GM21526 (cell line): Measurements from ENCODE around the gene CFAP46.
"Not testable (repeated sequence)": the region's sequence is repeated elsewhere in the genome, so short reads cannot be mapped to it uniquely, and the experiment has no call there.

Experiments used
- ATAC-seq: cut with Tn5 transposase; IDR thresholded peaks from one replicate; pipeline ENCODE4 v1.9.1; 2021; ENCODE audit warnings: moderate library complexity; ENCODE audit not compliant: unreplicated experiment, low FRiP score

The CFAP46 gene

DNA sequence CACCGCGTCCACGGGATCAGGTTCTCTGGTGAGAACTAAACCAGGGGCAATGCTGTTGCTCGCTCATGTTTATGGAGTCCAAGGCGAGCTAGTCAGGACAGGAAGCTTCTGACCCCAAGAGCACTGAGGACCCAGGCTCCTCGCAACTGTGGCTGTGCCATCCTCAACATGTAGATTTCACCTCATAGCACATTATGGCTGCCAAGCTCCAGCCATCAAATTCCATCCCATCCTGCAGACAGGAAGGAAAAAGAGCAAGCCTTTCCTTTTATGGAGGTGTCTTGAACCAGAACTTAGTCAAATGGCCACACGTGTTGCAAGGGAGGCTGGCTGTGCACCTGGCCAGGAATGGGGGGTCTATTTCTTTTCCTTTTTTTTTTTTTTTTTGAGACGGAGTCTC is 140.3 kb downstream of the CFAP46 start:
- ATAC-seq, result no peak

DNA sequence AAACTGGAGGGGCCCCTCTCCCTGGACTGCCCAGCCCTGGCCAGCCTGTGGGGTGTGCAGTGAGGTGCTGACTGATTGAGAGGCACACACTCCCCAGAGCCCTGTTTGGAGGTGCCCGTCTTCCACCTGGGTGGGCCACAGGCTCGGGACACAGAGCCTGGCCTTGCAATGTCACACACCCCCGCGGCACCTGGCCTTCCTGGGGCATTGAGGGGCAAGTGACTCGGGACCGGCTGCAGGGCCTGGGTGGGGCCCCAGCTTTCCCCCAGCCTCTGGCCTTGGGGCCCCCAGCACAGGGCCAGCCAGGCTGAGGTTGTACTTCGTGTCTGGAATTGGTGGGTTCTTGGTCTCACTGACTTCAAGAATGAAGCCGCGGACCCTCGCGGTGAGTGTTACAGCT is 142.5 kb downstream of the CFAP46 start:
- no peak for ATAC-seq

DNA sequence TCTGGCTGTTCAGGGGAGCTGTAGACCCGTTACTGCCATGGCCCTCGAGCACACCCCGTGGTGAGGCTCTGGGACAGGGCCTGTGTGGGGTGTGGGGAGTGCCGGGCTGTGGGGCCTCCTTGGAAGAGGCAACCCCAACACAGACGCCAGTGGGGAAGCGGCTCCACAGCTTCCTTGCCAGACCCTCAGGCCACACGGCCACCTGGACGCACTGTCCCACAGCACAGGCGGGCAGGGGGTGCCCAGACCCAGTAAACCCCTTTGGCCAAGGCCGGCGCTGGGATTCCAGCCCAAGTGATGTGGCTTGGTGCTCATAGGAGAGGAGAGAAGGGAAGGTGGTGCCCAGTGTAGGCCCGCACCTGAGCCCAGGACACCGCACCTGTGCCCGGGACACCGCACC is 143.5 kb downstream of the CFAP46 start:
- ATAC-seq, result no peak

DNA sequence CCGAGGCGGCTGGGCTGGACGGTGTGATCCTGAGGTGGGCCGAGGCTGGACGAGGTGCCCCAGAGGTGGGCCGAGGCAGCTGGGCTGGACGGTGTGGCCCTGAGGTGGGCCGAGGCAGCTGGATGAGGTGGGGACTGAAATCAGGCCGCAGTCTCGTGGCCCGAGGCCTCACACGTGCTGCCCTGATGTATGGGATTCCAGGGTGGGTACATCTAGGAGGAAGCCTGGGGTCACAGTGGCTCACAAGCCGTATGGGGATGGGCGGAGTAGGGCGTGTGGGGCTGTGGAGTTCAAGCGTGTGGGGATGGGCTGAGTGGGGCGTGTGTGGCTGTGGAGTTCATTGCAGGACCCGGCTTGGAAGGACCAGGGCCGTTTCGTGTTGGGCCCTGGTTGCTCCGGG is 144.0 kb downstream of the CFAP46 start:
- ATAC-seq, result no peak

DNA sequence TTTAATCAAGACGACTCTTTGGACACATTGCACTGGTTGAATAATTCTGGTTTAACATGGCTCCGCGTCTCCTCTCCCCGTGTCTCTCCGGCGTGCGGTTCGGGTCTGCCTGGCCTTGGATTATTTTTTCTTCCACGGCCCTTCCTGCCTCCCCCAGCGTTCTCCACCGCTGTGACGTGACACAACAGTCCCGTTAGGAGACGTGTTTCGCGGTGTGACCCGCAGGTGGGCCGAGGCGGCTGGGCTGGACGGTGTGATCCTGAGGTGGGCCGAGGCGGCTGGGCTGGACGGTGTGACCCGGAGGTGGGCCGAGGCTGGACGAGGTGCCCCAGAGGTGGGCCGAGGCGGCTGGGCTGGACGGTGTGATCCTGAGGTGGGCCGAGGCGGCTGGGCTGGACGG is 144.4 kb downstream of the CFAP46 start:
- not testable (repeated sequence) for ATAC-seq

DNA sequence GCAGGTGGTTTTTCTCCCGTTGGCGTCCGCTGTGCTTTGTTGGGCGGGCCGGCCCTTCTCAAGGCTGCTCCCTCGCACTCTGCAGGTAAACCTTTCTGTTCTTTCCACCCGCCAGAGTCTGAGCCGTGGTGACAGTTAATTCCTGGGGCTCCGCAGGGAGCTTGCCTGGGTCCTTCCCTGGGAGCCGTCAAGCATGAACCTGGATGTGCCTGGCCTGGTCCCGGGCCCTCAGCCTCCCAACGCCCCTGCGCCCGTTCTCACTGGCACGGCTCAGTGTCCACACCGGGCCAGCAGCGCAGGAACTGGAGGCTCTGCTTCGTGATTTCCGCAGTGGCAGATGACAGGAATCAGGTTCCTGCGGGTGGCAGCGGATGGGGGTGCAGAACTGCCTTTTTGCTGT is 145.5 kb downstream of the CFAP46 start:
- no peak for ATAC-seq

DNA sequence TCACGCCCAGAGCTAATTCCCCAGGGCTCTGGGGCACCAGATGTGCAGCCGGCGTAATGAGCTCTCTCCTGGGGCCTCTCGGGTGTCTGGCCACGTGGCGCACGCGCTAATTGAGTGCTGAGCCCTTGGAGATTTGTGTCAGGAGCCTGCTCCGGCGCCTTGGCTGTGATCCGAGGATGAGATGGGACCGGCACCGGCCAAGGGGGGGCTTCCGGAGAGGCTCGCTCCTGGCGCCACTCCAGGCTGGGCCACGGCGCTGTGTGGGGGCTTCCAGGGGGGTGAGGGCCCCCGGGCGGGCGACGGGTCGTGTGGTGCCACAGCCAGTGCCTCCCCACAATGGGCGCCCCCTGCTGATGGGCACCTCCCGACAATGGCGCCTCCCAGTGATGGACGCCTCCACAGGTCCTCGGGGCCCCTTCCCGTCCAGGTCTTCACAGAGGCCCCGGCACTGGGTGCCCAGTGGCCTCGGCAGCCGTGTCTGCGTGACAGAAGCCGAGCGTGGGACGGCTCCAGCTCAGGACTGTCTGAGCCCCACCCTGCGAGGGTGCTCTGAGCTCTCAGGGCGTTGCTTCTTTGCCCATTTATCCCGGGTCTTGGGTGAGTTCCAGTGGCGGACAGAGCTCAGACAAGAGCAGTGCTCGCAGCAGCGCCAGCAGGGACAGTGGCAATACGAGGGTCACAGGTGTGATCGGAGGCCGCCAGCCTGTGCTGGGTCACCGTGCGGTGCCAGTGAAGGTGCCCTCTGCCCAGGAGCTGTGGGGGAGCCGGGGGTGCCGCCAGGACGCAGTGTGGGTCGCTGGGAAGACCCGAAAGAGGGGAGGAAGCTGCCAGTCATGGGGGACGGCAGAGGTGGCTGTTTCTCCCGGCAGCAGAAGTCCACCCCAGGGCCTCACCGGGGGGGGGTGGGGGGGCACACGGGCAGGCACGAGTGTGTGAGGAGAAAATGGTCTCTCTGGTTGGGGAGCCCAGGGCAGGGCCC is 148.2 kb downstream of the CFAP46 start:
- no peak for ATAC-seq

DNA sequence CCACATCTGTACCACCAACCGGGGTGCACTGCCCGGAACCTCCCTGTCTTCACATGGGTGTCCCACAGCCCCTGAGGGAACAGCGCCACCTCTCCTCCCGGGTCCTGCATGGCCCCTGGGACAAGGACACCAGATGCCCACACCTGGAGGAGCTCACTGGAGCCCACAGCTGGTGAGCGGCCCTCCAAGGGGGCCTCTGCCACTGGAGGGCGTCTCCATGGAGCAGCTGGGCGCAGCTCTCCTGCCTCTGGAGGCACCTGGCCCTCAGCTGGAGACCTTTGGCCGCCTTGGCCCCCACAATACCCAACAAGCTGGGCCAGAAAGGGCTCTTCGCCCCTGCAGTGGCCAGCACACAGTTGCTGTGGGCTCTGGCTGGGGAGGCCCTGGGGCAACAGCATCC is 149.2 kb downstream of the CFAP46 start:
- no peak for ATAC-seq

DNA sequence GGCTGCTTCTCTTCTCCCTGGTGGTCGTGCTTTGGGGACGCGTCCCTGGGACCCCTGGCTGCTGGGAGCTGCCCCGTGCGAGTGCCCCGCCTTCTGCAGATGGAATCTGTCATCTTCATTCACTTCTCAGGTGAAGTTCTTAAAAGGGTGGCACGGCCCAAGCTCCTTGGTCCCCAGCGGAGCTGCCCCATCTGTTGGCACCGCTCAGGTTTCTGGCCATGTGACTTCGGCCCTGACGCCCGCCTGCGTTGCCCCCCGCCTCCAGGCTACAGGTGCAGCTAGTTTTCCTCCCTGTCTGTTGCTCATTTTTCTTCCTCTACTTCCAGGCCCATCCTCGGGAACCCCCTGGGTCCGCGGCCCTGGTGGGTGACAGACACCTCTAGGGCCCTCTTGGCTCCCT is 149.6 kb downstream of the CFAP46 start:
- ATAC-seq, result no peak

DNA sequence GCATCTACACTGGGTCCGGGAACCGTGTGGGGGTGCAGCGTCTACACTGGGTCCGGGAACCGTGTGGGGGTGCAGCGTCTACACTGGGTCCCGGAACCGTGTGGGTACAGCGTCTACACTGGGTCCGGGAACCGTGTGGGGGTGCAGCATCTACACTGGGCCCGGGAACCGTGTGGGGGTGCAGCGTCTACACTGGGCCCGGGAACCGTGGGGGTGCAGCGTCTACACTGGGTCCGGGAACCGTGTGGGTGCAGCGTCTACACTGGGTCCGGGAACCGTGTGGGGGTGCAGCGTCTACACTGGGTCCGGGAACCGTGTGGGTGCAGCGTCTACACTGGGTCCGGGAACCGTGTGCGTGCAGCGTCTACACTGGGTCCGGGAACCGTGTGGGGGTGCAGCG is 150.3 kb downstream of the CFAP46 start:
- ATAC-seq, result not testable (repeated sequence)

DNA sequence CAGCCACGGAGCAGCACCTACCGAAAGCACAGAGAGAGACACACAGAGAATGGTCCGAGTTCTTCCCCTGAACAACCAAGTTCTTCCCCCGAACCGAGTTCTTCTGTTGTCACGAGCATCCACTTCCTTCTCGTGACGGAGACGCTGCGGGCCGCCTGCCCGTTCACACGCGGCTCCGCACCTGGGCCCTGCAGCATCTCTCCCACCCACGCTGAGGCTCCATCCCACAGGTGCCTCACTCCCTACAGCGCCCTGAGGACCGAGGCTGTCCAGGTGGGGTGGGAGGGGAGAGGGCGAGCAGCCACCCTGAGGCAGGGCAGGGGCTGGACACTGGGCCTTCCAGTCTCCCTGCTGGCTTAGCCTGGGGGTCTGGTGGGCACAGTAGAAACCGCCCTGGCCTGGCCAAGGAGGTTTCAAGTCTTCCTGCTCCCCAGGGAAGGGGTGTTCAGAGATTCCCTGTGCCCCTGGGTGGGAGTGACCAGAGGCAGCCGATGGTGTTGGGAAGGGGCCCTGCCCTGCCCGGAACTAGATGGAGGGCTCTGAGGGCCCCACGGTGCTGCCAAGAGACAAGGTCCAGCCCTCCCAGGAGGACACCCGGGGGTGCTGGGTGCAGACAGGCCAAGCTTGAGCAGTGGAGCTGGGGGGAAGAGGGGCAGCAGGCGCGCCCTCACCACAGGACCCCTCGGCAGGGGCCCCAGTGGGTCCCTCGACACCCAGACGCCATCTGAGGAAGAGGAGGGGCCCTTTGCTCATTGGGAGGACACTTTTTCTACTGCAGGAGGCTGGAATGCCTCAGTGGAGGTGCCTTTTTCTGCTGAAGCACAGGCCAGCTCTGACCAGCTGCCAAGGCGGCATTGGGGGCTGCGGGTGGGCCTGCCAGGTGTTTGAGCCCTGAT is 151.2 kb downstream of the CFAP46 start:
- no peak for ATAC-seq

DNA sequence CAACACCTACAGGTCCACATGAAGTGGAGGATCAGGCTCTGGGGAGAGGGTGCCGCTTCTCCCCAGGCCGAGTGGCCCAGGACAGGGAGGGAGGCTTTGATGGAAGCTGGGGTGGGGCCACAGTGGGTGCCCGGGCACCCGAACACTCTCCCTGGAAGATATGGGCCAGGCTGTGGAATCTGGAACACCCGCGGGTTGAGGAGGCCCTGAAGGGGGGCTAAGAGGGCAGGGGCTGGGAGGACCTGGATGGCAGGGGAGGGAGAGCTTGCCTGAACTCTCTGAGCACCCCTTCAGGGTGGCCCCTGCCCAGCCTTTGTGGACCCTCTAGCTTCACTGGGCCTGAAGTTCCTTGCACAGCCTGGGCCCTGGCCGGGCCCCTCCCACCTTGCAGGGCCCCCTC is 151.9 kb downstream of the CFAP46 start:
- no peak for ATAC-seq

DNA sequence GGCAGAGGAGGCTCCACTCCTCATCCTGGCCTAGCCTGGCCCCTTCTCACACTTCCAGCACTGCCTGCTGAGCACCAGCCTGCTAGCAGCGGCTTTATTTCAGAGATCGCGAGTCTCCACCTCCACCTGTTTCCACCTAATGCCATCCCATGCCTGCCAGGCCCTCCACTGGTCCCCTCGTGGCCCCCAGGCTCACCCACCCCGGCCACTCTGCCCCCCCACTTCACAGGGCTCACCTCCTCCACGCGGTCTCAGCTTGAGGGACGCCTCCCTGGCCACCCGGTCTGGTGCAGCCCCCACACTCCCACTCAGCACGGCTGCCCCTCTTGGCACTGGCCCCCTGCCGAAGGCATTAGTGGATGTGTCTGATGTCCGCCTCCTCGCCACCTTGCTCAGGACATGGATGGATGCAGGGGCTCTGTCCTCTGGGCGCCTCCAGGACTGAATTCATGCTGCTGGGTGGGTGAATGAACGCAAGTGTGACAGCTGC is 152.7 kb downstream of the CFAP46 start:
- no peak for ATAC-seq

DNA sequence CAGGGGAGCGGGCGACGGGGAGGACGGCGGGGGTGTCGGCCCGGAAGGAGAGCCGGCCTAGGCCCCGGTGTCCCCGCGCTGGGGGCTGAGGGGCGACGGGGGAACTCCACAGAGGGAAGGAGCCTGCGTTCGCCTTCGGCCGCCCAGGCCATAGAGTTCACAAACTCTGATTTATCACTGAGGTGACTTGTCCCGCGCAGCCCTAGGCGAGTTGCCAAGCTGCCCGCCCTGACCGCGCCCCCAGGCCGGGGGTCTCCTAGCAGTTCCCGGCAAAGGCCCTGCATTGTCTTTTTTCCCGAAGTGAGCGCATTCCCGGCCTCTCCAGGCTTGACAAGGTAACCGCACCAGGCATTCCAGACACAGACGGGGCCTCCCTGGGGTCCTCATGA is 153.5 kb downstream of the CFAP46 start:
- no peak for ATAC-seq

DNA sequence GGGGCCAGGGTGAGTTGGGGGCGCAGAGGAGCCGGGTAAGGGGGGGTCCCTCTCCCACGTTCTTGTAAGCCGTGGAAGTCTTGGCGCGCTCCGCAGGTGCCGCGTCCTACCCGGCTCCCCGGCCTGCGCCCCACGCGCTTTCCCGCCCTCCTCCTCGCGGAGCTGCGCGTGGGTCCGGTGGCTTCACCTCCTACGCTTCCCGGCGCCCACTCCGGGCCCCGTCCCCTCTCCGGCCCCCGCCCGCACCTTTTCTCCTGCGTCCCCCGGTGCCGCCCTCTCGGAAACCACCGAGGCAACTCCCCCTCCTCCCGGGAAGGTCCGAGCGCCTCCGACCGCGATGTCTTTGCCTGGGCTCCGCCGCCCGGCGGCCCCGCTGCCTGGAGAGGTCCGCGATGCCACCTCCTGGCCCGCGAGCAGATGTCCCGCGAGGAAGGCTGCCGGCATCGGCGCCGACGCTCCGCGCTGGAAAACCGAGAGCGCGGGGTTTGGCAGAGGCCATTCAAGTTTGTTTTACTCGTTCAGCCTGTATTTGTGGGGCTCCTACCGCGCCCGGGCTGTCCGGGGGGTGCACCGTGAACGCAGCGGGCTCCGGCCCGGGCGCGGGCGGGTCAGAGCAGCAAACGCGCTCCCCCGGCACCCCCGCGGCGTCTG is 154.1 kb downstream of the CFAP46 start:
- ATAC-seq, result no peak

DNA sequence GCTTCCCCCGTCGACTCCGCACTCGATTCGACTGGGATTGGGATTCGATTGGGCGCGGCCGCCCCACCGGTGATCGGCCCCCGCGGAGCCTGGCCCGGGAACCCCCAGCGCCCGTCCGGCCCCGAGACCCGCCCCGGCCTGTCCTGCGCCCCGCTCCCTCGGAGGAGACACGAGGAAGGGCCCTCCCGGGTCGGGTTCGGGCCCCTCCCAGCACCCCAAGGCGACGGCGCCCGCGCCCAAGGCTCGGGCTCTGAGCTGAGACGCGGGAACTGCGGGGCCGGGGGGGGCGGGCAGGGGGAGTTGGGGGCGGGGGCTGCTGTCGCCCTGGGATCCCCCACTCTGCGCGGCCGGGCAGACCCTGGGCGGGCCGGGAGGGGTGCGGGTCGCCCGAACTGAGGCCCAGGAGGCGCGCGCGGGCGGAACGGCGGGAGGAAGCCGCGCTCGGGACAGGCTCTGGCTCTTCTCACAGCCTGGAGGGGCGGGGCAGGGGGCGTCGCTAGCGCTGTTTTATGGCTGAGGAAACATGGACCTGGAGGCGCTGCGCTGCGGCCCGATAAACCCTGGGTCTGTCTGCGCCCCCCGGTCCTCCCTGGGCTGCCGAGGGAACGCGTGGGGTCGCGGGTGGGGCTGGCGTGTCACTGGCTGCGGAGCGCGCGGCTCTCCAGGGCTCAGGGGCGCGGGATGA is 154.7 kb downstream of the CFAP46 start:
- no peak for ATAC-seq

DNA sequence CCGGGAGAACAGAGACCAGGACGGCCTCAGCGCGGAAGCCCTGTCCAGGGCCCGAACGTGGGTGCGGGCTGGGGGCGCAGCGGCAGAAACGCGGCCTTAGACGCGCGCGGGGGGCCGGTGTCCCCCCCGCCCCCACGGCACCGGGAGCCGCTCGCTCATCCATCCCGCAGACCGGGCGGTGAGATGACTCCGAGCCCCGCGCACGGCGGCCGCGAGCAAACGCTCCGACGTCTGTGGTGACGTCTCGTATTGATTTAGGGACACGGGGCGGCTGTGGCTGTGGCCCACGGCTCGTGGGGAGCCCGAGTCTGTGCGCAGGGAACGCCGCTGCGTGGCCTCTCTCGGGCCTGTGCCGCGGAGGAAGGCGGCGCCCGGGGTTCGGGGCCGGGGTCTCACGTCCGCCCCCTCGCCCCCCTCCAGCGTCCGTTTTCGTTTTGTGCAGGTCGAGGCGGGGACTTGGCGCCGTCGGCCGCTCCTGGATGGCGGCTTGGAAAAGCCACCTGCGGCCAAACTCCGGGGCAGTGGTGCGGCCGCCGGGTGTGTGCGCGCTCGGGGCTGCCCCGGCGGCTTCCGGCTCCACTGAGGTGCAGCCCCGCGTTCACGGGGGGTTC is 155.4 kb downstream of the CFAP46 start:
- no peak for ATAC-seq

DNA sequence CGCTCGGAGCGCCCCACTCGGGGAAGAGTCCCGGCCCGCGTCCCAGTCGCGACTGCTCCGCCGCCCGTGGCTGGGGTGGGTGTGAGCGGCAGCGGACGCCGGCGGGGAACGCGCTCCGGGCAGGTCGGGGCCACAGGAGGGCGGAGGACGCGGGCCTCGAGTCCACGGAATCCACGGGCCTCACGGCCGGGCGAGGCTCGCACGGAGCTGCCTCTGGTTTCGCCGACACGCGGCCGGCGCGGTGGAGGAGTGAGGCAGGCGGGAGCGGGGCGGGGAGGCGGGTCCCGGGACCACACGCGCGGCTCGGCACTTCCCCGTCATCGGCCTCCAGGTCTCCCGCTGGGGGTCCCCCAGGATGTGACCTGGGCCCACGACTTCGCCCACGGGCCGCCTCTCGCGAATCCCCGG is 155.9 kb downstream of the CFAP46 start:
- no peak for ATAC-seq

DNA sequence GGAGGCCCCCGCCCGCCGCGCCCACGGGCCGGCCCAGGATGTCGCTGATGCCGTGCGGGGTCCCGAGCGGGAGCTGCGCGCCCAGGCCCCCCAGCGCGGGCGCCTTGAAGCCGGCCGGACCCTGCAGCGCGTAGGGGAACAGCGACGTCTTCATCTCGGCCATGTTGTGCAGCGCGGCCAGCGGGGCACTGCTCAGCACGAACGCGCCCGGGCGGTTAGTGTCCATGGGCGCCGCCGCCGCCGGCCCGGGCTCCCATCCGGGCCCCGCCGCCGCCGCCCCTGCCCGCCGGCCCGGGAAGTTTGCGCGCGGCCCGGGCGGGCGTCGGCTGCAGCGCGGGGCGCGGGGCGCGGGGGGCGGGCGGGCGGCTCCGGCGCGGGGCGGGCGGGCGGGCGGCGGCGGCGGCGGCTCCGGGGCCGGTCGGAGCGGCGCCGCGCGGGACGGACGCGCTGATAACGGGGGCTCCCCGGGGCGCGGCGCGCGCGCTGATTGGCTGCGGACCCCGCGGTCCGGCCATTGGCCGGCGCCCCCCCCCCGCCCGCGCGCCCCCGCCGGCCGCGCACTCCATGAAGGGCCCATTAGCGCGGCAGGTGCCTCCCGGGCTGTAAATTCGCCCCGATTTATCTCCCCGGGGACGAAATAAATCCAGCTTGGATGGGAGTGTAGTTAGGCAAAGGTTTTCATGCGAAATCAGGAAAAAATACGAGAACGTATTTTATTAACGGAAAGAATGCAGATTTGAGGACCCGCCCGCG is 156.5 kb downstream of the CFAP46 start, which contains the start of gene NKX6-2:
NKX6-2 (minus strand) TSS at position 425 of the 753 bp plus-strand sequence; CDS start at position 226, 199 bp downstream.
- no peak for ATAC-seq
